ENCODE results near the gene RAX2. TPM values are rescaled to one million over a fixed set of nuclear protein-coding genes. Genes with fewer than 3 reads are reported as not detected.

RAX2 gene
- polyA plus RNA-seq, 1 donor from 2014 or later = not detected

DNA sequence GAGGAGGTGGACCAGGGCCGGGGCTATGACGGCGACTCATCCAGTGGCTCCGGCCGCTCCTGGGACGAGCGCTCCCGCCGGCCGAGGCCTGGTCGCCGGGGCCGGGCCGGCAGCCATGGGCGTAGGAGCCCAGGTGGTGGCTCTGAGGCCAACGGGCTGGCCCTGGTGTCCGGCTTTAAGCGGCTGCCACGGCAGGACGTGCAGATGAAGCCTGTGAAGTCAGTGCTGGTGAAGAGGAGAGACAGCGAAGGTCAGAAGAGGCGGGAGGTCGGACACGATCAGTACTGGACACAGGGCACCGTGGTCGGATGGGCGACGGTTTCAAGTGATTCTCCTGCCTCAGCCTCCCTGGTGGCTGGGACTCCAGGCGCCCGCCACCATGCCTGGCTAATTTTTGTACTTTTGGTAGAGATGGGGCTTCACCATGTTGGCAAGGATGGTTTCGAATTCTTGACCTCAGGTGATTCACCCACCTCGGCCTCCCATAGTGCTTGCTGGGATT, 41.5 kb downstream of the RAX2 start:
- no peak for TF ChIP-seq POLR2AphosphoS5 (IDR thresholded peaks at IDR 0.05)
- no peak for TF ChIP-seq EP300 (conservative IDR thresholded peaks at IDR 0.05; ENCODE audit: poor library complexity, severe bottlenecking)
- TF ChIP-seq, protein P1, sequence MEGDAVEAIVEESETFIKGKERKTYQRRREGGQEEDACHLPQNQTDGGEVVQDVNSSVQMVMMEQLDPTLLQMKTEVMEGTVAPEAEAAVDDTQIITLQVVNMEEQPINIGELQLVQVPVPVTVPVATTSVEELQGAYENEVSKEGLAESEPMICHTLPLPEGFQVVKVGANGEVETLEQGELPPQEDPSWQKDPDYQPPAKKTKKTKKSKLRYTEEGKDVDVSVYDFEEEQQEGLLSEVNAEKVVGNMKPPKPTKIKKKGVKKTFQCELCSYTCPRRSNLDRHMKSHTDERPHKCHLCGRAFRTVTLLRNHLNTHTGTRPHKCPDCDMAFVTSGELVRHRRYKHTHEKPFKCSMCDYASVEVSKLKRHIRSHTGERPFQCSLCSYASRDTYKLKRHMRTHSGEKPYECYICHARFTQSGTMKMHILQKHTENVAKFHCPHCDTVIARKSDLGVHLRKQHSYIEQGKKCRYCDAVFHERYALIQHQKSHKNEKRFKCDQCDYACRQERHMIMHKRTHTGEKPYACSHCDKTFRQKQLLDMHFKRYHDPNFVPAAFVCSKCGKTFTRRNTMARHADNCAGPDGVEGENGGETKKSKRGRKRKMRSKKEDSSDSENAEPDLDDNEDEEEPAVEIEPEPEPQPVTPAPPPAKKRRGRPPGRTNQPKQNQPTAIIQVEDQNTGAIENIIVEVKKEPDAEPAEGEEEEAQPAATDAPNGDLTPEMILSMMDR (IDR thresholded peaks at IDR 0.05; ENCODE audit: poor library complexity, severe bottlenecking) = no peak
- no peak for TF ChIP-seq TAF1 (IDR thresholded peaks at IDR 0.05; ENCODE audit: low read depth)

DNA sequence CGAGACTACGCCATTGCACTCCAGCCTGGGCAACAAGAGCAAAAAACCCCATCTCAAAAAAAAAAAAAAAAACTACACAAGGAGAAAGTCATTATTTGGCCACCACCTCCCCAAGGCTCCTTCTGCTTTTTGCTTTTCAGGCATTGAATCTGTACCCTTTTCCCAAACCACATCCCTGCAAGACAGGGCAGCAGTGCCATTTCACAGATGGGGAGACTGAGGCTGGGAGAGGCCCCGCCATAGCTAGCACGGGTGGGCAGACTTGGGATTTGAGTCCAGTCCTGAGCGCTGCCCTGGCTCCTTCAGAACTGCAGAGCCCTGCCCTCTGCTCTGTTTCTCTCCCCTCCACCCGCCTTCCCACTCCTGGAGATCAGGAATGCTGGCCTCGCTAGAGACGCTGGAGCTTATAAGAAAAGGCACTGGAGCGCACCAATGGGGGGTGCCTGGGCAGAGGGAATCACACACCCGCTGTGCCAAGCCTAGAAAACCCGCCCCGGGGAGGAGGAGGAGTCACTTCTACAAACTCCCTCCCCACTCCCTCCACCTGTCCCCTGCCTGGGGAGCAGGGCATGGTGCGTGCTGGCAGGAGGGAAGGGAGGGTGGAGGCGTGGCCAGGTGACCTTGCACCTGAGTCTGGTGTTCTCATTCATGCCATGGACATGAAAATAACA, 46.3 kb downstream of the RAX2 start:
- H2AFZ ChIP-seq (ENCODE audit: low read depth, low read length) = no peak overlapping the region
- no peaks in the 10 kb centered on the region for H3K9me2 ChIP-seq (ENCODE audit: insufficient read depth, low read length)
- no peaks in the 10 kb centered on the region for H3K36me3 ChIP-seq (ENCODE audit: insufficient read depth, low read length)
- H3K9ac ChIP-seq (ENCODE audit: low read length) = no peak overlapping the region
- no peaks in the 10 kb centered on the region for H3K9me3 ChIP-seq (ENCODE audit: low read length)
- no peaks in the 10 kb centered on the region for H3F3A ChIP-seq (ENCODE audit: insufficient read depth, low read length, poor library complexity, severe bottlenecking)
- H3K4me2 ChIP-seq (ENCODE audit: low read length) = no peak overlapping the region
- no peaks in the 10 kb centered on the region for H3K79me2 ChIP-seq (replicated peaks; ENCODE audit: insufficient read depth, low read length)
- no peaks in the 10 kb centered on the region for H4K20me1 ChIP-seq (ENCODE audit: insufficient read depth)
- TF ChIP-seq POLR2AphosphoS5 (IDR thresholded peaks at IDR 0.05) (no peak), EZH2 (IDR thresholded peaks at IDR 0.05; ENCODE audit: borderline replicate concordance, insufficient read depth, low read length, poor library complexity, severe bottlenecking) (no peak), SMC3 (conservative IDR thresholded peaks at IDR 0.05; ENCODE audit: poor library complexity) (no peak), RAD21 (conservative IDR thresholded peaks at IDR 0.05) (no peak), MXI1 (conservative IDR thresholded peaks at IDR 0.05; ENCODE audit: poor library complexity, severe bottlenecking) (no peak), EP300 (conservative IDR thresholded peaks at IDR 0.05; ENCODE audit: poor library complexity, severe bottlenecking) (no peak)
- TF ChIP-seq, protein P2, sequence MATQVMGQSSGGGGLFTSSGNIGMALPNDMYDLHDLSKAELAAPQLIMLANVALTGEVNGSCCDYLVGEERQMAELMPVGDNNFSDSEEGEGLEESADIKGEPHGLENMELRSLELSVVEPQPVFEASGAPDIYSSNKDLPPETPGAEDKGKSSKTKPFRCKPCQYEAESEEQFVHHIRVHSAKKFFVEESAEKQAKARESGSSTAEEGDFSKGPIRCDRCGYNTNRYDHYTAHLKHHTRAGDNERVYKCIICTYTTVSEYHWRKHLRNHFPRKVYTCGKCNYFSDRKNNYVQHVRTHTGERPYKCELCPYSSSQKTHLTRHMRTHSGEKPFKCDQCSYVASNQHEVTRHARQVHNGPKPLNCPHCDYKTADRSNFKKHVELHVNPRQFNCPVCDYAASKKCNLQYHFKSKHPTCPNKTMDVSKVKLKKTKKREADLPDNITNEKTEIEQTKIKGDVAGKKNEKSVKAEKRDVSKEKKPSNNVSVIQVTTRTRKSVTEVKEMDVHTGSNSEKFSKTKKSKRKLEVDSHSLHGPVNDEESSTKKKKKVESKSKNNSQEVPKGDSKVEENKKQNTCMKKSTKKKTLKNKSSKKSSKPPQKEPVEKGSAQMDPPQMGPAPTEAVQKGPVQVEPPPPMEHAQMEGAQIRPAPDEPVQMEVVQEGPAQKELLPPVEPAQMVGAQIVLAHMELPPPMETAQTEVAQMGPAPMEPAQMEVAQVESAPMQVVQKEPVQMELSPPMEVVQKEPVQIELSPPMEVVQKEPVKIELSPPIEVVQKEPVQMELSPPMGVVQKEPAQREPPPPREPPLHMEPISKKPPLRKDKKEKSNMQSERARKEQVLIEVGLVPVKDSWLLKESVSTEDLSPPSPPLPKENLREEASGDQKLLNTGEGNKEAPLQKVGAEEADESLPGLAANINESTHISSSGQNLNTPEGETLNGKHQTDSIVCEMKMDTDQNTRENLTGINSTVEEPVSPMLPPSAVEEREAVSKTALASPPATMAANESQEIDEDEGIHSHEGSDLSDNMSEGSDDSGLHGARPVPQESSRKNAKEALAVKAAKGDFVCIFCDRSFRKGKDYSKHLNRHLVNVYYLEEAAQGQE (IDR thresholded peaks at IDR 0.05; ENCODE audit: borderline replicate concordance) = no peak
- TF ChIP-seq, protein P1 (IDR thresholded peaks at IDR 0.05; ENCODE audit: poor library complexity, severe bottlenecking) = no peak
- peaks cover 14% of the 10 kb centered on the region for H3K27me3 ChIP-seq (ENCODE audit: insufficient read depth, low read depth, low read length)
- H3K4me3 ChIP-seq (ENCODE audit: low read length) = no peak overlapping the region
- no peak overlapping the region for H3K27ac ChIP-seq (ENCODE audit: low read length)

More for the DNA sequence above, 41.5 kb downstream of the RAX2 start:
- no peaks in the 10 kb centered on the region for H3F3A ChIP-seq (ENCODE audit: insufficient read depth, low read length, poor library complexity, severe bottlenecking)
- H4K20me1 ChIP-seq (ENCODE audit: insufficient read depth) = no peaks in the 10 kb centered on the region
- H3K4me2 ChIP-seq (ENCODE audit: low read length) = no peak overlapping the region
- no peak overlapping the region for H3K9ac ChIP-seq (ENCODE audit: low read length)
- no peak overlapping the region for H3K4me3 ChIP-seq (ENCODE audit: low read length)
- H3K36me3 ChIP-seq (ENCODE audit: insufficient read depth, low read length) = no peaks in the 10 kb centered on the region
- no peak overlapping the region for H3K27ac ChIP-seq (ENCODE audit: low read length)
- no peak overlapping the region for H2AFZ ChIP-seq (ENCODE audit: low read depth, low read length)
- no peaks in the 10 kb centered on the region for H3K79me2 ChIP-seq (replicated peaks; ENCODE audit: insufficient read depth, low read length)
- H3K9me3 ChIP-seq (ENCODE audit: low read length) = no peaks in the 10 kb centered on the region
- H3K27me3 ChIP-seq (ENCODE audit: insufficient read depth, low read depth, low read length) = no peaks in the 10 kb centered on the region
- no peaks in the 10 kb centered on the region for H3K9me2 ChIP-seq (ENCODE audit: insufficient read depth, low read length)
